Nephron (organoid): ENCODE data around the gene FLT3LG.

Experiments
- H3K27ac Mint-ChIP-seq, 3 experiments: 2 replicates each; pipeline ENCODE4 v1.8.0; 2020; ENCODE audit warnings: mixed read lengths in 3 of 3, mild to moderate bottlenecking in 2 of 3, moderate library complexity in 1 of 3
- H3K27me3 Mint-ChIP-seq: 2 replicates; pipeline ENCODE4 v1.8.0; 2021; ENCODE audit warnings: low read depth, mild to moderate bottlenecking, moderate library complexity, mixed read lengths
- H3K36me3 Mint-ChIP-seq: 2 replicates; pipeline ENCODE4 v1.8.0; 2020; ENCODE audit warnings: low read depth, mixed read lengths
- H3K4me1 Mint-ChIP-seq: 2 replicates; pipeline ENCODE4 v1.8.0; 2020; ENCODE audit warnings: mixed read lengths
- H3K4me3 Mint-ChIP-seq, 3 experiments: 2 replicates each; pipeline ENCODE4 v1.8.0; 2020; ENCODE audit warnings: mild to moderate bottlenecking in 3 of 3, mixed read lengths in 3 of 3, moderate library complexity in 2 of 3
- H3K9me3 Mint-ChIP-seq: 2 replicates; pipeline ENCODE4 v1.8.0; 2020; ENCODE audit warnings: mixed read lengths
- CTCF ChIP-seq, 3 experiments: fragments of 200-600 bp; sonication (generic); IDR thresholded peaks; one replicate each; pipeline ENCODE4 v1.5.0; 2021; ENCODE audit warnings: antibody characterized with exemption in 3 of 3; ENCODE audit not compliant: unreplicated experiment in 3 of 3

FLT3LG gene

GRCh38 chr19:49486710-49487276 lies 12.8 kb downstream of the FLT3LG start:
- H3K36me3 Mint-ChIP-seq, result peaks cover 35% of the 10 kb centered on the region
- peaks cover 20% of the 10 kb centered on the region for H3K4me1 Mint-ChIP-seq
- H3K27ac Mint-ChIP-seq, result peak overlapping the region; percentile 86 to 95 (median 90)
- no peaks in the 10 kb centered on the region for H3K9me3 Mint-ChIP-seq
- peak overlapping the region; percentile 97 to 99 (median 99) for H3K4me3 Mint-ChIP-seq
- TF ChIP-seq CTCF (IDR thresholded peaks at IDR 0.05; ENCODE audit: unreplicated experiment in 3 of 3), result peak in 1 of 3 experiments; percentile 17
- H3K27me3 Mint-ChIP-seq, result no peaks in the 10 kb centered on the region

GRCh38 chr19:49487277-49488045 lies 13.4 kb downstream of the FLT3LG start, which contains the start of gene RPL13A:
TSS of gene RPL13A (plus strand) at chr19:49487608. CDS start at chr19:49487630, 22 bp downstream.
- Mint-ChIP-seq H3K4me1 (peaks cover 20% of the 10 kb centered on the region), H3K36me3 (peaks cover 42% of the 10 kb centered on the region), H3K9me3 (no peaks in the 10 kb centered on the region), H3K4me3 (peak within 1 kb of the TSS; percentile 97 to 99 (median 99)), H3K27me3 (no peaks in the 10 kb centered on the region), H3K27ac (peak within 1 kb of the TSS; percentile 86 to 95 (median 90))
- no peak for TF ChIP-seq CTCF (IDR thresholded peaks at IDR 0.05; ENCODE audit: unreplicated experiment in 3 of 3)

GRCh38 chr19:49488046-49488862 lies 14.2 kb downstream of the FLT3LG start:
- no peak for TF ChIP-seq CTCF (IDR thresholded peaks at IDR 0.05; ENCODE audit: unreplicated experiment in 3 of 3)
- peak overlapping the region; percentile 97 to 99 (median 99) for H3K4me3 Mint-ChIP-seq
- H3K9me3 Mint-ChIP-seq, result no peaks in the 10 kb centered on the region
- H3K27ac Mint-ChIP-seq, result peak overlapping the region; percentile 86 to 95 (median 90)
- no peaks in the 10 kb centered on the region for H3K27me3 Mint-ChIP-seq
- peaks cover 20% of the 10 kb centered on the region for H3K4me1 Mint-ChIP-seq
- H3K36me3 Mint-ChIP-seq, result peaks cover 50% of the 10 kb centered on the region

GRCh38 chr19:49488863-49489537 lies 15.0 kb downstream of the FLT3LG start:
- H3K27me3 Mint-ChIP-seq, result no peaks in the 10 kb centered on the region
- H3K9me3 Mint-ChIP-seq, result no peaks in the 10 kb centered on the region
- peak overlapping the region; percentile 97 to 99 (median 99) for H3K4me3 Mint-ChIP-seq
- no peak for TF ChIP-seq CTCF (IDR thresholded peaks at IDR 0.05; ENCODE audit: unreplicated experiment in 3 of 3)
- peaks cover 50% of the 10 kb centered on the region for H3K36me3 Mint-ChIP-seq
- peak overlapping the region; percentile 86 to 95 (median 90) for H3K27ac Mint-ChIP-seq
- peaks cover 20% of the 10 kb centered on the region for H3K4me1 Mint-ChIP-seq

- peak overlapping the region; percentile 97 to 99 (median 99) for H3K4me3 Mint-ChIP-seq
- H3K4me1 Mint-ChIP-seq, result peaks cover 20% of the 10 kb centered on the region
- no peaks in the 10 kb centered on the region for H3K9me3 Mint-ChIP-seq
- H3K27me3 Mint-ChIP-seq, result no peaks in the 10 kb centered on the region
- no peak for TF ChIP-seq CTCF (IDR thresholded peaks at IDR 0.05; ENCODE audit: unreplicated experiment in 3 of 3)
- peak overlapping the region; percentile 56 to 90 (median 86) for H3K27ac Mint-ChIP-seq
- peaks cover 50% of the 10 kb centered on the region for H3K36me3 Mint-ChIP-seq
Observed at GRCh38 chr19:49489601-49490167, 15.7 kb downstream of the FLT3LG start.
